GM21360 (cell line): Measurements from ENCODE around the gene PPP1R15B.

Experiments
- ATAC-seq: cut with Tn5 transposase; IDR thresholded peaks from one replicate; pipeline ENCODE4 v1.9.1; 2021; ENCODE audit warnings: mild to moderate bottlenecking, moderate library complexity; ENCODE audit not compliant: unreplicated experiment

PPP1R15B gene

GRCh38 chr1:204445860-204446412 lies 34.3 kb upstream of the PPP1R15B start:
- no peak for ATAC-seq

DNA sequence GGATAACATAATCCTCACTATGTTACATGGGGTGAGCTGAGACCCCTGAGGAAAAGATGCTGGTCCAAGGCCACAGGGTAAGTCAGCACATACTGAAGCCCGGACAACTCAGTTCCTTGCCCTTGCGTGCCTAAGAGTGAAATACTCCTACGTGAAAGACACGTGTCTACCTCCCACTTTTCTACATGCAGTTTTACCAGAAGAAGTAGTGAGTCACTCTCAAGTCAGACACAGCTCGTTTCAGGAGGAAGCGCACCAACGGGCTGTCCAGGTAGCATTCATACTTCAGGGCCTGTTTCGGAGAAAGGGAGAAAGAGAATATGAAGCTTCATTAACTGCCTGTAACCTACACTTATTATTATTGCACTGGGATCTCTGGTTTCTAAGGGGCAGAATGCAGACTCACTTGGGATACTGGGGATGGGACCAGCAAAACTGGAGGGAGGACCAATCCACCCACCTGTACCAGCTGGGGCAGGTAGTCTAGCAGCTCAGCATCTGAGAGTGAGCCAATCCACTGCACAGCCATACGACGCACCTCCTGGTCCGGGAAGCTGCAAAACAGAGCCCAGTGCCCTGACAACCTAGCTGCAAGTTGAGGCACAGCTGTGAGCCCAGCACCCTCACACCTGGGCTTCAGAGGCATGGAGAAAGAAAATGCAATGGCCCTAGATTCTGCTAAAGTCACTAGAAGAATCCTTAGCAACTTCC lies 32.4 kb upstream of the PPP1R15B start:
- no peak for ATAC-seq

DNA sequence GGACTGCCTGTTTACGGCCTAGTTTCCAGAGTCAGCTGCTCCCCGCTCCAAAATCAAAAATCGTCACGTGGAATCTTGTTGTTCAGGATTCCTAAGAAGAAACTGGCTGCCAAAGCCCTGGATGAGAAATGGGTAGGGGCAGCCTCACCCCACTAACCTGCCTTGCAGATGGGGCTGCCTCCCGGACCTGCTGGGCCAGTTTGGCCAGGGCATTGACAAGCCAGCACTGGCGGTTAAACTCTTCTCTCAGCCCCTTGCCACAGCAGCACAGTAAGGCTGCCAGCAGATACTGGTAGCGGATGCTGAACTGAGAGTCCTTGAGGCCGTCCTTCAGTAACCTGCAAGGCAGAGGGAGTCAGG lies 31.6 kb upstream of the PPP1R15B start:
- ATAC-seq, result no peak

DNA sequence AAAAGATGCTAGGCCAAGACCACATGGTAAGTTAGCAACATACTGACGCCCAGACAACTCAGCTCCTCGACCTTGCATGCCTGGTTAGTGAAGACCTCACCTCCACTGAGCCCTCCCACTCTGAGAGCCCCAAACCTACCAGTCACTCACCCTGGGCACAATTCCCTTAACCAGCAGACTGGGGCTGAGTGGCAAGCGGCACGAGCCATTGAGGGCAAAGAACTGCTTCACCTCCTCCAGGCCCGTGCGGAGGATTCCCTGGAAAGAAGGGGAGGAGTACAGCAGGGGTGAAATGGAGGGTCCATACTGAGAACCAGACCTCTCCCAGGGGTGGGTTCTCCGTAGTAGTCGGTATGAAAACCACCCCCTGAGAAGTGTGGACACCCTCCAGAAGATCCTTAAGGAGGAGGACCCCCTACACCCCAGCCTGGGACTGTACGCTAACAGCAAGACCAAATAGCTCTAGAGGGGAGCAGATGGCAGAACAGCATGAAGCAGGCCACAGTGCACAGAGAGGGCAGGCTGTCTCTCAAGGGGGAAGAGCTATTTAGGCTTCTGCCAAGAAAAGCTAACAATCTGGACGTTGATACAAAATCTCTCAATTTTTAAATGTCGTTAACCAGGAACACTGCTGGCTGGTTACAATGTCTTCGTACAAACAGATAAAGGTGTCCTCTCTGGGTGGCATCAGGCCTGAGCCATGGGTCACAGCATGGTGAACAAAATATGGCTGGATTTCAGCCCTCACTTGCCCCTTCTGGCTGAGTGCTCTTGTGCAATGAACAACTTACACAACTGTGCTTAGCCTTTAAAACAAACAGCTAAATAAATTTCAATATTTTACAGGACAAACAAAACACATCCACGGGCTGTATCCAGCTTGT lies 31.0 kb upstream of the PPP1R15B start:
- ATAC-seq, result no peak

- no peak for ATAC-seq
Measured at GRCh38 chr1:204441558-204441957, 29.9 kb upstream of the PPP1R15B start.

GRCh38 chr1:204439621-204440375 lies 28.2 kb upstream of the PPP1R15B start:
- ATAC-seq, result no peak

DNA sequence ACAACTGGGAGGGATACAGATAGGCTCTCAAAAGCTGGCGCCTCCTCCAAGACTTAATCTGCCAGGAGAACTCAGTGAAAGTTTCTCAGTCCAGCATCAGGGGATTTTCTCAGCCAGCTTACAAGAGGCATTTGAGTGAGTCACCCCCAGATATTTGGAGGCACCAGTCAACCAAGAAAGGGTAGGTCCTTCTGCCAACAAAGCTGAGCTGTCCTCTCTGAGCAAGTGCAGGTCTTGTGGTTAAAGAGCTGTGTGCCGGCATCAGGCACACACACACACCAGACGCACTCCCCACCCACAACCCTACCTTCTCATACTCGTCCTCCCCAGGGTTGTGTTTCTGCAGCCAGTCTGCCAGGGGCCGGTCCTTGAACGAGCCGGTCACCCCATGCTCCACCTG lies 27.0 kb upstream of the PPP1R15B start:
- no peak for ATAC-seq

- ATAC-seq, result no peak
Measured at GRCh38 chr1:204437796-204438570, 26.4 kb upstream of the PPP1R15B start.

GRCh38 chr1:204435872-204436271 lies 24.3 kb upstream of the PPP1R15B start:
- no peak for ATAC-seq

DNA sequence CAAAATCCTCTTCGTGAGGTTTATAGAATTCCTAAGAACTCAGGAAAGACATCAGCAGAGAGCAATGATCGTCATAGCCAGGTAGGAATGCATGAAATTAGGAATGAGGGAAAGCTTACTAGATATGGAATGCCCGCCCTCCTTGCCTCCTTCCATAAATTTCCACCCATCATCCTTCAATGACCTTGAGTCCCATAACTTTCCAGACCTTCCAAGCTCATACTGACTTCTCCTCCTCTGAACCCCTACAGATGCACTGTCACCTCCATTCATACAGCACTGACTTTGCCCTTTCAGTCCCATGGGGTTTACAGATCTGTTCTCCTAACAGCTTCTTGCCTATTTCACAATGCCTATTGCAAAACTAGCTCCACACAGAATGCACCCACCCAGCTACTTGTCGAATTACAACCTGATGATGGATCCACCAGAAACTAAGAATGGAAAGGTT lies 23.8 kb upstream of the PPP1R15B start:
- ATAC-seq, result no peak

- no peak for ATAC-seq
Measured at GRCh38 chr1:204434116-204434755, 22.6 kb upstream of the PPP1R15B start.

GRCh38 chr1:204432708-204433107 lies 21.1 kb upstream of the PPP1R15B start:
- ATAC-seq, result no peak

- no peak for ATAC-seq
Measured at GRCh38 chr1:204431310-204432184, 19.9 kb upstream of the PPP1R15B start.

DNA sequence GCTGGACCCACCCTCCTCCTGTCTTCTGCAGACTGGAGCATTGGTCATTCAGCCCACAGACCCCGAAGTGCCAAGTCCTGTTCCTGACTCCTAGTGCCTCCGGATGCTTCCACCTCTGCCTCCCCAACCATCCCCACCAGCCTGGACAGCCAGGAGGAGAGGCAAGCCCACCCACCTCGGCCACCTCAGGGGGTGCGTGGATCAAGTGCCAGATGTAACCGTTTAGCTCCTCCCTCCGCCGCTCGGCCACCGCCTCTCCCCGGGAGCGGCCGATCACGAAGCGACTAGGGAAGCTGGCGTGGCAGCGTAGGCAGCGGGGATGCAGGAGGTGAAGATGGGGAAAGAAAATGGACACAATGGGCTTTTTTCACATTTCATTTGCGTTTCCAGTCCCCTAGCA lies 18.1 kb upstream of the PPP1R15B start:
- ATAC-seq, result no peak

DNA sequence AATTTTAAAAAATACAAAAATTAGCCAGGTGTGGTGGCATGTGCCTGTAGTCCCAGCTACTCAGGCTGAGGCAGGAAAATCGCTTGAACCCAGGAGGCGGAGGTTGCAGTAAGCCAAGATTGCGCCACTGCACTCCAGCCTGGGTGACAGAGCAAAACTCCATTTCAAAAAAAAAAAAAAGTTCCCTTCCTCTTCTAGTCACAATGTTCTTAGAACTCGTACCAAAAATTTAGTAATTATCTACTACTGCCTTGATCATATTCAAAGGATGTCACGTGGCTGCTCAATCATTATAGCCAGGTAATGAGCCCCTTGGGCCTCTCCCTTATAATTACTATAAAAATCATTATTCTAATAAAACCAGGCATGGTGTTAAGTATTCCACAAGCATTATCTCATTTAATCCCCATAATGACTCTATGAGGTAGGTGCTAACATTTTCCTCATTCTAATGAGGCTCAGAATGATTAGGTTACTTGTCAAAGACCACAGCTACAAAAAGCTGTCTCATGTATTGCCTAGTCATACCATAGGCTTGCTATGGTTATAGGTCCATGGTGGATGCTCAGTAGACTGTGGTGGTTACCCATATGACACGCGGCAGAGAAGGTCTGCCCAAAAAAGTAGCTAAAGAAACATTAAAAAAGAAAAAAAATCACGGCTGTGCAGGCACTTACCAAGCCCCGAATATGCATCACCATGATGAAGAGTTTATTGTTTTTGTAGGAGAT lies 15.5 kb upstream of the PPP1R15B start:
- ATAC-seq, result no peak

DNA sequence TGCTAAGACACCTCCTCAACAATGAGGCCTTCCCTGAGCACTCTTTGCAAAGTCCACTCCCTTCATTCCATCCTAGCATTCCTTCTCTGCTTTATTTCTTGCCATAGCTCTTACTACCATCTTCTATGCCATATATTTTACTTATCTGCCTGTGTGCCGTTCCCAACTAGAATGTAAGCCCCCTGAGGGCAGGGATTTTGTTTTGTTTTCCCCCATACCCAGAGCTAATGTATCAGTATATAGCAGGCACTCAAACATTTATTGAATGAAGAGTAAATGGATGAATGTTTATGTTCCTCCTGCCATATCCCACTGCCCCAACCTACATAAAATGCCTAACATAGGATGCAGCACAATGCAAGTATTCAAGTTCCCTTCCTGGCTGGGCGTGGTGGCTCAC lies 14.9 kb upstream of the PPP1R15B start:
- no peak for ATAC-seq

GRCh38 chr1:204426035-204426436 lies 14.4 kb upstream of the PPP1R15B start:
- no peak for ATAC-seq

DNA sequence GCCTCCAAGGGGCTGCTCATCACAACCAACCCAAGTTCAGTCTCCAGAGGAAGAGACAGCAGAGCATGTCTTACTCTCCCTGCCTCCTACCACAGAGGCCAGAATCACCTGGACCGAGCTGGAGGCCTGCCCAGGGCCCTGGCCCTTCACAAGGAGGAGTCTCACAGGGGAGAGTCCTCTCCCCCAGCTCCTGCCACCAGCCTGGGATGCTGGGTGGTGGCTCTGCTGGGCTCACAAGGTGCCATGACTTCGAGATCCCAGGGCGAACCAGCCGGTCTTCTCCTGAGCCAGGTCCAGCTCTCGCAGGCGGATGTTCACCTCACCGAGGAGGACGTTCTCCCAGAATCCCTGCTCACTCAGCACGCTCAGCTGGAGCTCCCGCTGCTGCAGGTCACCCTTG lies 13.0 kb upstream of the PPP1R15B start:
- ATAC-seq, result no peak
